Stimulated activated CD8-positive, alpha-beta memory T cell treated with anti-CD3 and anti-CD28 coated beads, Interleukin-7, amount 100 ng/mL, for 4 hours (primary cell): ENCODE results near the gene TM7SF2.
"Not testable (repeated sequence)": the region's sequence is repeated elsewhere in the genome, so short reads cannot be mapped to it uniquely, and the experiment has no call there.

Source experiments
- DNase-seq, 2 donors: peaks; one replicate each; pipeline ENCODE4 v3.0.0-alpha.2; 2020; ENCODE audit warnings: low read depth in 2 of 2

TM7SF2 gene

GRCh38 chr11:65114538-65115171 lies 3.0 kb downstream of the TM7SF2 start:
- DNase-seq = no peak

GRCh38 chr11:65115361-65116082 lies 3.9 kb downstream of the TM7SF2 start:
- no peak for DNase-seq

DNA sequence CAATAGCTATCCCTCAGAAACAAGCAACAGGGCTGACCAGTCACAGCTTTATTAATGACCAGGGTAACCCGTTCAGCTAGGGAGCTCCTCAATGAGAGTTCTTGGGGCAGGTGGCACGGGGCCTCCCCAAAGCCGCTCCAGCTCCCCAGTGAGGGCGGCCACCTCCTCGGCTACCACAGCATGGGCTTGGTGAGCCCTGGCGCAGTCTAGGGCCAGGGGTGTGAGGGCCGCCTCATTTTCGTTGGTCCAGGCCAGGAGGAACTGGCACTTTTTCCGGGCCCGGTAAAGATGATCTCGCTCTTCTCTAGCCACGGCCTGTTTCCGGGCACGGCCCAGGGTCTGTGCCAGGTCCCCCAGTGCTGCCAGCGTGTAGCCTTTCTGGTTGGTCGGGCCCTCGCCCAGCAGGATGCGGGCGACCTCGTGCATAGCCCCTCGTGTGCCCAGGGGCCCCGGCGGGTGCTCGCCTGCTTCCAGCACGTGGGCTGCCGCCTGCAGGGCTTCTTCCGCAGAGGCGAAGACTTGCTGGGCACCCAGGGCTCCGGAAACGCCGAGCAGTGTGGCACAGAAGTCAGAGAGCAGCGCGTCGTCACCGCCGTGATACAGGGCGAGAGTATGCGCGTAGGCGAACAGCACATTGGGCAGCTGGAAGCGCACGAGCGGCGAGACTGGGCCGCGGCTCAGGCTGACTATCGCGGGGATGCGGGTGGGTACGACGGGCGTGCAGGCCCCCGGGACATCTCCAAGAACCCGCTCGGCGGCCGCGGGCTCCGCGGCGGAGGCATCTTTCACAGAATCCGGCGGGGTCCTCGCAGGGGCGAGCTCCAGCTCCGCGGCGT lies 4.9 kb downstream of the TM7SF2 start:
- DNase-seq = peak; percentile 53 to 64

GRCh38 chr11:65117206-65118096 lies 5.8 kb downstream of the TM7SF2 start, which contains the start of gene ZNHIT2:
ZNHIT2 (minus strand) TSS chr11:65117701; CDS start chr11:65117653, 48 bp downstream.
- peak; percentile 100 for DNase-seq

DNA sequence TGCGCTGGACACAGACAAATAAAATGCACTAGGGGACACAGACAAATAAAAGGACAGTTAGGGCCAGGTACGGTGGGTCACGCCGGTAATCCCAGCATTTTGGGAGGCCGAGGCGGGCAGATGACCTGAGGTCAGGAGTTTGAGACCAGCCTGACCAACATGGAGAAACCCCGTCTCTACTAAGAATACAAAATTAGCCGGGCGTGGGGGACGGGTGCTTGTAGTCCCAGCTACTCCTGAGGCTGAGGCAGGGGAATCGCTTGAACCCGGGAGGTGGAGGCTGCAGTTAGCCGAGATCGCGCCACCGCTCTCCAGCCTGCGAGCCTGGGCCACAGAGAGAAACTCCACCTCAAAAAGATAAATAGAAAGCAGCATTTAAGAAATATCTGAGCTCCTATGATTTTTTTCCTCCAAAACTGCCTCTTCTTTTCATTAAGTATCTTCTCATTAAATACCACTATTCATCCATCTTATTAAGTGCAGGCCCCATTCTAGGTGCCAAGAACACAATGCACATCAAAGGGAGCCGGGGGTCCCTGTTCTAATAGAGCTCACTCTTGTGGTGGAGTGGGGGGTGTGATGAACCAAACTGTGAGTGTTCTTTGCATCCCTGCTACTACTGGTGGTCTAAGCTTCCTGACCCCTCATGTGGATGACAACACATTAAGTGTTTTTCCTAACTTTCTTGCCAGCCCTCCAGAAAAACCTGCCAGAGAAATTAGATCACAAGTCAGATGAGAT lies 6.6 kb downstream of the TM7SF2 start:
- no peak for DNase-seq

DNA sequence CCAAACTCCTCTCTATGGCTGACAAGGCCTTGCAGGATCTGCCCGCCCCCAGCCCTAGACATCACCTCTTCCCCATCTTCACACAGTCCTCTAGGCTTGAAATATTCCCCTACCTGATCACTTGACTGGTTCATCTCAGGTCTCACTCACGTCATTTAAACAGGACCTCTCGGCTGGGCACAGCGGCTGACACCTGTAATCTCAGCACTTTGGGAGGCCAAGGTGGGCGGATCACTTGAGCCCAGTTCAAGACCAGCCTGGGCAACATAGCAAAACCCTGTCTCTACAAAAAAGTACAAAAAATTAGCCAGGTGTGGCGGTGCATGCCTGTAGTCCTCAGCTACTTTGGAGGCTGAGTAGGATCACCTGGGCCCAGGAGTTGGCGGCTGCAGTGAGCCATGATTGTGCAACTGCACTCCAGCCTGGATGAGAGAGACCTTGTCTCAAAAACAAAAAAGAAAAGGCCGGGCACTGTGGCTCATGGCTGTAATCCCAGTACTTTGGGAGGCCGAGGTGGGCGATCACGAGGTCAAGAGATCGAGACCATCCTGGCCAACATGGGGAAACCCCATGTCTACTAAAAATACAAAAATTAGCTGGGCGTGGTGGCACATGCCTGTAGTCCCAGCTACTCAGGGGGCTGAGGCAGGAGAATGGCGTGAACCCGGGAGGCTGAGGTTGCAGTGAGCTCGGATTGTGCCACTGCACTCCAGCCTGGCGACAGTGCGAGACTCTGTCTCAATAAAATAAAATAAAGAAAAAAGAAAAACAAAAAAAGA lies 7.4 kb downstream of the TM7SF2 start:
- DNase-seq = not testable (repeated sequence)

DNA sequence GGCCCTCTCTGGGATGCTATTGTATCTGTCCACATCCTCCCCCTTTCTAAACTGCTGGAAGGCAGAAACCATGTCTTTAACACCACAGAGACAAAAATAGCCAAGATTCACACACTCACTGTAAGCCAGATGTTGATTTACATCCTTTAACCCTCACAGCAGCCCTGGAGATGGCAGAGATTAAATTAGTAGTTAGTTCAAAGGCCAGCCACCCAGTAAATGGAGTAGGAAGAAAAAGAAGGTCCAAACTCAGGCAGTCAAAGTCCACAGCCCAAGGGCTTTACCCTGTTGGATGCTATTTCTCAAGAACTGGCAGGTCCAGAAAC lies 8.0 kb downstream of the TM7SF2 start:
- no peak for DNase-seq

GRCh38 chr11:65120831-65121230 lies 9.2 kb downstream of the TM7SF2 start:
- no peak for DNase-seq

GRCh38 chr11:65121447-65121864 lies 9.8 kb downstream of the TM7SF2 start:
- no peak for DNase-seq

DNA sequence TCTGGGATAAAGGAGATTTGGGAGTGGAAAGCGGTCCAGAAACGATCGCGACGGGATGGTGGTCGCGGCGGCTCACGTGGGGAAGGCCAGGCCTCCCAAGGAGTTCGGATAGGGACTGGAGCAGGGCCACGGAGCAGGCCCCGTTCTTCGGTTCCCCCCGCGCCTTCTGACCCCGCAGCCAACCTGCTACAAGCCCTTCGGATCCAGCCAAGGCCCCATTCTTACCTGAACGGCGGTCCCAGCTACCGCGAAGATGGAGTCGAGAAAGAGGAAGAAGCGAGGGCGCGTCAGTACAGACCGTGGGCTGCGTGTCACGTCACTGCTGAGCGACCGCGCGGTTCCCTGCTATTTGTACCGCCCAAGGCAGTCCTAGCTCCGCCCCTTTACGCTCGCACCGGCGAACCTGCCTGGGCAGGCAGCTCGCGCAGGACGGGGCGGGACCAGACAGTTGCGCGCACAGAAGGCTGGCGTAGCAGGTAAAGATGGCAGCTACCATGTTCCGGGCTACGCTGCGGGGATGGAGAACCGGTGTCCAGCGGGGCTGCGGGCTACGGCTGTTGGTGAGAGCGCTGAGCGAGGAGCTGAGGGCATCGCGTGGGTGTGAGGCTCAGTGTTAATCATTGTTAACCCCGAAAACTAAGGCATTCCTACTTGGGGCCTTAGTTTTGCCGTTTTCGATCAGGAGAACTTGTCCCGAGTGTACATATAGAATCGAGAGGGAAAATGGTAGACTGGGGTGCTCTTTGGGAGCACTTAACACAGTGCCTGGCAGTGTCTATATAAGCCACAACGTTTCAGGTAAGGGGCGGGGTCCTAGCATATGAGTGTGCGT lies 10.4 kb downstream of the TM7SF2 start, which contains the start of the genes FAU and MRPL49:
Gene FAU, minus strand, starts transcription at position 270 of the 832 bp plus-strand sequence. CDS start 321 bp downstream, outside the sequence.
Gene MRPL49, plus strand, starts transcription at position 457 of the 832 bp plus-strand sequence. Its CDS starts 26 bp downstream, at position 483.
- peak; percentile 97 to 99 for DNase-seq

- no peak for DNase-seq
Measured at GRCh38 chr11:65124480-65125196, 13.0 kb downstream of the TM7SF2 start.

GRCh38 chr11:65125197-65126056 lies 13.8 kb downstream of the TM7SF2 start:
- DNase-seq = no peak

DNA sequence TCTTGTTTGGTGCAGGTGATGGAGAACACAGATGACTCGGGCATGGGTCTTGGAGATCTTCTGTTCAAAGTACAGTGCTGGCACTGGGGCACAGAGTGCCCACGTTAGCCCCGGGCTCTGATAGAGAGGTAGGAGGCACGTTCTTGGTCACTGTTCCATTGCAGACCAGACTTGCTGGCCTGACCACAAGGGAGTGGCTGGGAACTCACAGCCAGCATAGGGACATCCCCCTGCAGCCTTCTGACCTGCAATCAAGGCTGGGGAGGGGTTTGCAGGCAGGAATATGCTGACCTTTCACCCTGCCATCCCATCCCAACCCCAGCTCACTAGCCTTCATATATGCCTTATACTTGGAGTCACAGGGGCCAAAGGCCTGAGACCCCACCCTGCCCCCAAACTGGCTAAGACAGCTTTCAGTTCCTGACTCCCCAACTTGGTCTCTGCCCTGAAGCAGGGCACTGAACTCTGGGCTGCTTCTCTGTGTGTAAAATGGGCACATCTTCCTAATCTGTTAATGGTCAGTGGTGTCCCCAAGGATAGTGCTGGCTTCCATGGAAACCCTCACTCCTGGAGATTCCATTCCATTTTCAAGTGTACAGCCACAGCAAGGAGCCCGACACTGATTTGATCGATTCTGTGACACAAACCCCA lies 15.1 kb downstream of the TM7SF2 start:
- DNase-seq = no peak

GRCh38 chr11:65127473-65128181 lies 16.0 kb downstream of the TM7SF2 start:
- DNase-seq = no peak

GRCh38 chr11:65128182-65129145 lies 16.8 kb downstream of the TM7SF2 start:
- no peak for DNase-seq
